AG04449 (cell line): ENCODE measurements around the gene CFAP53.
A peak's percentile ranks its signal among the peaks of the same experiment; 100 is the strongest.

Experiments used
- CTCF ChIA-PET: fragments of 350-600 bp; formaldehyde crosslinking; extraction: SDS; loops from one replicate; lab custom pipeline; 2021; ENCODE audit warnings: antibody characterized with exemption; lab: Yijun Ruan, JAX
- POLR2A ChIA-PET: fragments of 400-600, 350-600 bp; formaldehyde crosslinking; extraction: SDS; loops from one replicate; lab custom pipeline; 2020; ENCODE audit warnings: antibody characterized with exemption, inconsistent platforms; lab: Yijun Ruan, JAX
- DNase-seq: peaks from one replicate; pipeline ENCODE4 v3.0.0-alpha.2; 2010; ENCODE audit warnings: low read depth, low spot score
- H3K4me3 ChIP-seq: 2 replicates; pipeline ENCODE4 v1.5.1; 2011; ENCODE audit warnings: low read depth, mild to moderate bottlenecking, control low read depth, low read length
- CTCF ChIP-seq: IDR thresholded peaks from one replicate; pipeline ENCODE4 v1.5.1; 2011; ENCODE audit warnings: mild to moderate bottlenecking, moderate library complexity, low read length, control low read depth, inconsistent platforms; ENCODE audit not compliant: insufficient read depth; ENCODE audit errors: missing control alignments

Gene CFAP53

GRCh38 chr18:50281295-50281971 is 15.1 kb upstream of the CFAP53 start, which contains the start of gene MBD1:
MBD1 (minus strand) TSS chr18:50281523; CDS start chr18:50279992, 1,531 bp downstream.
- TF ChIP-seq CTCF, result peak; percentile 35
- ChIA-PET POLR2A (interaction anchor here (0.6 to 1.1 kb wide), 7 partner anchors 9 to 93 kb away, joined by 3 to 12 read pairs (median 4); partner anchors contain the start of genes CFAP53 and SKA1), CTCF (interaction anchor here (0.6 to 1.2 kb wide), 3 partner anchors 9 to 15 kb away, joined by 3 to 5 read pairs (median 3); partner anchors contain the start of gene CFAP53)
- peak within 1 kb of the TSS; percentile 100 for H3K4me3 ChIP-seq
- peak; percentile 90 for DNase-seq

- ChIA-PET CTCF (interaction anchor here (1.2 kb wide), 1 partner anchor 14 kb away, joined by 3 read pairs; the partner anchor contains the start of gene CFAP53), POLR2A (interaction anchor here (1.1 kb wide), 1 partner anchor 14 kb away, joined by 6 read pairs; the partner anchor contains the start of gene CFAP53)
- TF ChIP-seq CTCF, result no peak
- H3K4me3 ChIP-seq, result peak overlapping the region; percentile 100
- DNase-seq, result no peak
Measured at GRCh38 chr18:50280707-50281294, 14.5 kb upstream of the CFAP53 start.

GRCh38 chr18:50279752-50280151 is 13.5 kb upstream of the CFAP53 start:
- H3K4me3 ChIP-seq, result peak overlapping the region; percentile 100
- no peak for DNase-seq
- no peak for TF ChIP-seq CTCF
- CTCF ChIA-PET, result interaction anchor here (4.3 kb wide), 1 partner anchor 12 kb away, joined by 29 read pairs; the partner anchor contains the start of gene CFAP53
- POLR2A ChIA-PET, result no interaction called here

GRCh38 chr18:50277942-50278341 is 11.6 kb upstream of the CFAP53 start:
- ChIA-PET CTCF (interaction anchor here (1.8 to 4.3 kb wide), 2 partner anchors 10 to 11 kb away, joined by 5 to 29 read pairs; partner anchors contain the start of gene CFAP53), POLR2A (no interaction called here)
- DNase-seq, result no peak
- TF ChIP-seq CTCF, result no peak
- H3K4me3 ChIP-seq, result no peak overlapping the region

GRCh38 chr18:50276452-50276851 is 10.2 kb upstream of the CFAP53 start:
- POLR2A ChIA-PET, result no interaction called here
- CTCF ChIA-PET, result interaction anchor here (4.3 kb wide), 1 partner anchor 8 kb away, joined by 29 read pairs; the partner anchor contains the start of gene CFAP53
- no peak for DNase-seq
- no peak overlapping the region for H3K4me3 ChIP-seq
- no peak for TF ChIP-seq CTCF

GRCh38 chr18:50275503-50276036 is 9.3 kb upstream of the CFAP53 start:
- CTCF ChIA-PET, result interaction anchor here (4.3 kb wide), 1 partner anchor 8 kb away, joined by 29 read pairs; the partner anchor contains the start of gene CFAP53
- no peak overlapping the region for H3K4me3 ChIP-seq
- DNase-seq, result no peak
- no peak for TF ChIP-seq CTCF
- POLR2A ChIA-PET, result no interaction called here
